Subcutaneous adipose tissue (tissue), 4 donors: Measurements from ENCODE around the gene COX8A. TPM values are rescaled to one million over a fixed set of nuclear protein-coding genes. Genes with fewer than 3 reads are reported as not detected.

Experiments used
- CTCF ChIP-seq: fragments of 450-650 bp; IDR thresholded peaks from one replicate; pipeline ENCODE4 v1.5.1; 2016; ENCODE audit warnings: low read depth, mild to moderate bottlenecking, control low read depth, antibody characterized with exemption, moderate library complexity
- small RNA-seq: library from RNA; depleted of rRNA; stranded (forward); fragments of <200 nt; gene quantifications from one replicate; pipeline ENCODE3, GENCODE V24; 2016
- total RNA-seq, 4 donors: library from RNA; depleted of rRNA; stranded (reverse); fragments of >200 nt; gene quantifications; one replicate each; pipeline ENCODE4 v1.1.0, GENCODE V29; 2016

The COX8A gene
- total RNA-seq, 4 donors from 2014 or later: 299 to 526 (median 371) TPM

GRCh38 chr11:64019106-64020037 is 45.0 kb downstream of the COX8A start:
- no peak for TF ChIP-seq CTCF

- TF ChIP-seq CTCF: no peak
Observed at GRCh38 chr11:64020976-64021756, 46.7 kb downstream of the COX8A start.

- TF ChIP-seq CTCF: no peak
Observed at GRCh38 chr11:64021757-64022093, 47.3 kb downstream of the COX8A start.

GRCh38 chr11:64022125-64022784 is 47.8 kb downstream of the COX8A start:
- TF ChIP-seq CTCF: no peak

- TF ChIP-seq CTCF: no peak
Observed at GRCh38 chr11:64023712-64024710, 49.6 kb downstream of the COX8A start.

GRCh38 chr11:64025205-64025604 is 50.8 kb downstream of the COX8A start:
- no peak for TF ChIP-seq CTCF

Small RNAs within 50 kb of the gene (small RNA-seq; reads per million reads assigned to genes)
- not detected for gene RNU6-45P

Other genes with a start within 250 kb of the COX8A start
- gene ZFTA, start 205.8 kb upstream of the COX8A start, total RNA-seq: 10 to 100 TPM in 2 of 4 donors, 1 to 10 TPM in 2; 5.1 to 16.2 (median 8.7) TPM
- 1 to 10 TPM; 4.6 to 7.3 (median 5.0) TPM for gene SPINDOC, start 161.2 kb upstream of the COX8A start, total RNA-seq
- gene MARK2, start 135.5 kb upstream of the COX8A start, total RNA-seq: 10 to 100 TPM in 3 of 4 donors, 1 to 10 TPM in 1; 9.9 to 16.4 (median 13.3) TPM
- under 1 TPM in 1 of 4 donors, not detected in 3; 0.88 TPM for gene RCOR2, start 57.5 kb upstream of the COX8A start, total RNA-seq
- 10 to 100 TPM in 1 of 4 donors, 1 to 10 TPM in 3; 4.6 to 11.2 (median 7.4) TPM for gene NAA40, start 35.6 kb upstream of the COX8A start, total RNA-seq
- gene OTUB1, start 11.8 kb downstream of the COX8A start, total RNA-seq: 10 to 100 TPM; 41.6 to 49.1 (median 44.4) TPM
- gene FLRT1, start 61.3 kb downstream of the COX8A start, total RNA-seq: under 1 TPM in 1 of 4 donors, not detected in 3; 0.22 TPM
- gene MACROD1, start 191.5 kb downstream of the COX8A start, total RNA-seq: 10 to 100 TPM in 3 of 4 donors, 1 to 10 TPM in 1; 8.0 to 24.0 (median 19.8) TPM
- 100 to 1,000 TPM in 1 of 4 donors, 10 to 100 TPM in 3; 53.5 to 100 (median 72.6) TPM for gene STIP1, start 211.6 kb downstream of the COX8A start, total RNA-seq
- 10 to 100 TPM; 23.5 to 97.6 (median 42.2) TPM for gene FERMT3, start 232.1 kb downstream of the COX8A start, total RNA-seq